Tibial nerve (tissue), 4 donors: ENCODE results near the gene TMEM150C. TPM values are rescaled to one million over a fixed set of nuclear protein-coding genes. Genes with fewer than 3 reads are reported as not detected.

ENCODE experiments used
- DNase-seq, 2 donors: peaks; one replicate each; pipeline ENCODE4 v3.0.0-alpha.2; 2019; ENCODE audit warnings: low spot score in 2 of 2
- H3K27ac ChIP-seq, 4 donors: fragments of 200-600 bp; sonication (generic) in 3 of 4; one replicate each; pipeline ENCODE4 v1.5.1; 2017 to 2019; ENCODE audit warnings: mild to moderate bottlenecking in 1 of 4
- H3K27me3 ChIP-seq, 2 donors: fragments of 200-600 bp; sonication (generic) in 1 of 2; one replicate each; pipeline versions ENCODE4 v1.5.1 to v1.6.0; 2017 to 2019
- H3K36me3 ChIP-seq, 3 donors: fragments of 200-600 bp; sonication (generic); one replicate each; pipeline ENCODE4 v1.5.1; 2018 to 2019
- H3K4me1 ChIP-seq, 4 donors: fragments of 200-600 bp; sonication (generic) in 3 of 4; one replicate each; pipeline ENCODE4 v1.5.1; 2017 to 2019
- H3K4me3 ChIP-seq, 4 donors: fragments of 200-600 bp; sonication (generic) in 3 of 4; one replicate each; pipeline ENCODE4 v1.5.1; 2017 to 2019; ENCODE audit warnings: mild to moderate bottlenecking in 1 of 4, moderate library complexity in 1 of 4
- H3K9me3 ChIP-seq, 4 donors: fragments of 200-600 bp; sonication (generic) in 3 of 4; one replicate each; pipeline ENCODE4 v1.5.1; 2017 to 2019
- EP300 ChIP-seq, 2 donors: sonication (generic); formaldehyde crosslinking; IDR thresholded peaks; one replicate each; pipeline ENCODE4 v1.6.1; 2017; ENCODE audit warnings: antibody characterized with exemption in 2 of 2, mild to moderate bottlenecking in 1 of 2
- POLR2A ChIP-seq, 2 donors: fragments of 450-650 bp; IDR thresholded peaks; one replicate each; pipeline ENCODE4 v1.6.1; 2017; ENCODE audit warnings: antibody characterized with exemption in 2 of 2, mild to moderate bottlenecking in 2 of 2, moderate library complexity in 2 of 2
- WGBS, 2 donors: methylation state at CpG; one replicate each; pipeline ENCODE4 v1.1.5; 2018; 5-methylcytosine and 5-hydroxymethylcytosine counted together
- total RNA-seq, 4 donors: library from RNA; depleted of rRNA; stranded (reverse); fragments of >200 nt; gene quantifications; one replicate each; pipeline ENCODE4 v1.1.0, GENCODE V29; 2016
- TF ChIP-seq, protein P1 (sequence below), 5 experiments: fragments of 200-600 bp in 3 of 5; fragments of 450-650 bp in 2 of 5; sonication (generic) in 3 of 5; IDR thresholded peaks; one replicate each; pipeline ENCODE4 v1.5.1; 2016 to 2019; ENCODE audit warnings: antibody characterized with exemption in 5 of 5, mild to moderate bottlenecking in 3 of 5, moderate library complexity in 2 of 5

Gene TMEM150C
- total RNA-seq, 4 donors from 2014 or later = 6.3 to 44.9 (median 16.0) TPM

GRCh38 chr4:82452026-82452425, 109.8 kb downstream of the TMEM150C start:
- H3K4me1 ChIP-seq = no peaks in the 10 kb centered on the region
- TF ChIP-seq, protein P1, sequence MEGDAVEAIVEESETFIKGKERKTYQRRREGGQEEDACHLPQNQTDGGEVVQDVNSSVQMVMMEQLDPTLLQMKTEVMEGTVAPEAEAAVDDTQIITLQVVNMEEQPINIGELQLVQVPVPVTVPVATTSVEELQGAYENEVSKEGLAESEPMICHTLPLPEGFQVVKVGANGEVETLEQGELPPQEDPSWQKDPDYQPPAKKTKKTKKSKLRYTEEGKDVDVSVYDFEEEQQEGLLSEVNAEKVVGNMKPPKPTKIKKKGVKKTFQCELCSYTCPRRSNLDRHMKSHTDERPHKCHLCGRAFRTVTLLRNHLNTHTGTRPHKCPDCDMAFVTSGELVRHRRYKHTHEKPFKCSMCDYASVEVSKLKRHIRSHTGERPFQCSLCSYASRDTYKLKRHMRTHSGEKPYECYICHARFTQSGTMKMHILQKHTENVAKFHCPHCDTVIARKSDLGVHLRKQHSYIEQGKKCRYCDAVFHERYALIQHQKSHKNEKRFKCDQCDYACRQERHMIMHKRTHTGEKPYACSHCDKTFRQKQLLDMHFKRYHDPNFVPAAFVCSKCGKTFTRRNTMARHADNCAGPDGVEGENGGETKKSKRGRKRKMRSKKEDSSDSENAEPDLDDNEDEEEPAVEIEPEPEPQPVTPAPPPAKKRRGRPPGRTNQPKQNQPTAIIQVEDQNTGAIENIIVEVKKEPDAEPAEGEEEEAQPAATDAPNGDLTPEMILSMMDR (IDR thresholded peaks at IDR 0.05) = no peak
- TF ChIP-seq POLR2A (IDR thresholded peaks at IDR 0.05) = no peak
- TF ChIP-seq EP300 (IDR thresholded peaks at IDR 0.05) = no peak
- WGBS, 2 donors = 98% methylated on average over 7 of the region's 7 CpGs
- H3K4me3 ChIP-seq = no peak overlapping the region
- H3K27me3 ChIP-seq = no peaks in the 10 kb centered on the region
- peaks cover 0 to 71% (median 7%) of the 10 kb centered on the region in 3 donors for H3K36me3 ChIP-seq
- H3K27ac ChIP-seq = no peak overlapping the region
- no peaks in the 10 kb centered on the region for H3K9me3 ChIP-seq
- no peak for DNase-seq

- peaks cover 0 to 62% (median 7%) of the 10 kb centered on the region in 3 donors for H3K36me3 ChIP-seq
- TF ChIP-seq, protein P1 (IDR thresholded peaks at IDR 0.05) = no peak
- TF ChIP-seq EP300 (IDR thresholded peaks at IDR 0.05) (no peak), POLR2A (IDR thresholded peaks at IDR 0.05) (no peak)
These were observed 110.6 kb downstream of the TMEM150C start for GRCh38 chr4:82450966-82451755.

DNA sequence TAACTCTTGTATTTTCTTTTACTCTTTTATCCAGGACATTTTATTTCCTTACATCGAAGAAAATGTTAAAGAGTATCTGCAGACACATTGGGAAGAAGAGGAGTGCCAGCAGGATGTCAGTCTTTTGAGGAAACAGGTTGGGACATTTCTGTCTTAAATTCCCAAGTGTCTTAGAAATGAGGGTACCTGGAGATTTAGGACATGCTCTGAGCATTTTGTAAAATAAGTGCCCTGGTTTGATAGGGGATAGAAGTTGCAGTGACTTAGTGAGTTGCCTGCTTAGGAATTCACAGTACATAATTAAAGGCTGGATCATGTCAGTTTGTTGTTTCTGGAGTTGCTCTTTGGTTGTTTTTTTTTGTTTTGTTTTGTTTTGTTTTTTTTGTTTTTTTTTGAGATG, 113.9 kb downstream of the TMEM150C start:
- Histone ChIP-seq H3K27me3 (no peaks in the 10 kb centered on the region), H3K9me3 (no peaks in the 10 kb centered on the region), H3K4me1 (no peaks in the 10 kb centered on the region), H3K4me3 (no peak overlapping the region), H3K36me3 (peaks cover 0 to 42% (median 7%) of the 10 kb centered on the region in 3 donors), H3K27ac (no peak overlapping the region)
- 93 to 99% methylated on average over 1 of the region's 1 CpG for WGBS, 2 donors
- TF ChIP-seq EP300 (IDR thresholded peaks at IDR 0.05) = no peak
- TF ChIP-seq POLR2A (IDR thresholded peaks at IDR 0.05) = no peak
- TF ChIP-seq, protein P1 (IDR thresholded peaks at IDR 0.05) = no peak
- no peak for DNase-seq

More at GRCh38 chr4:82450966-82451755, 110.6 kb downstream of the TMEM150C start:
- no peak overlapping the region for H3K4me3 ChIP-seq
- H3K27ac ChIP-seq = no peak overlapping the region
- no peaks in the 10 kb centered on the region for H3K27me3 ChIP-seq
- DNase-seq = no peak
- H3K4me1 ChIP-seq = no peaks in the 10 kb centered on the region
- no peaks in the 10 kb centered on the region for H3K9me3 ChIP-seq
- 70 to 74% methylated on average over 13 of the region's 13 CpGs for WGBS, 2 donors

DNA sequence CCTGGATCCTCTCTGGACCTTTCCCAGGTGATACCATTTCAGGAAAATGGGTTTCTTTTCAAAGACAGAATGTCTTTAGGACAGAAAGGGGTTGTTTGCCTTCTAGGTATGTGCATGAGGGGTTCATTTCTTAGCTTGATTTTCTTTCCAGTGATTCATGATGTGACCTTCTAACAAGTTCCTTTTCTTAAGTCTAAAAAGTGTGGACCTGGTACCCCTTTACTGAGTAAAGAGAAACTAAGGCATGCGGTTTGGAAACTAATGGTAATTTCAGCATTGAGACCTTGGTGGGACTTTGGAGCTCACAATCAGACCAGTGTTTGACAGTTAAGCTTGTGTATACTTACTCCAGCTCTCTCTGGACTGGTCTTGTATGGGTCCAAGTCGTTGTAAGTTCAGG, 122.7 kb downstream of the TMEM150C start:
- no peak for DNase-seq
- H3K36me3 ChIP-seq = no peaks in the 10 kb centered on the region
- TF ChIP-seq, protein P1 (IDR thresholded peaks at IDR 0.05) = no peak
- TF ChIP-seq POLR2A (IDR thresholded peaks at IDR 0.05) (no peak), EP300 (IDR thresholded peaks at IDR 0.05) (no peak)
- 74 to 89% methylated on average over 2 of the region's 2 CpGs for WGBS, 2 donors
- no peak overlapping the region for H3K27ac ChIP-seq
- no peaks in the 10 kb centered on the region for H3K9me3 ChIP-seq
- no peaks in the 10 kb centered on the region for H3K4me1 ChIP-seq
- H3K4me3 ChIP-seq = no peak overlapping the region
- no peaks in the 10 kb centered on the region for H3K27me3 ChIP-seq

DNA sequence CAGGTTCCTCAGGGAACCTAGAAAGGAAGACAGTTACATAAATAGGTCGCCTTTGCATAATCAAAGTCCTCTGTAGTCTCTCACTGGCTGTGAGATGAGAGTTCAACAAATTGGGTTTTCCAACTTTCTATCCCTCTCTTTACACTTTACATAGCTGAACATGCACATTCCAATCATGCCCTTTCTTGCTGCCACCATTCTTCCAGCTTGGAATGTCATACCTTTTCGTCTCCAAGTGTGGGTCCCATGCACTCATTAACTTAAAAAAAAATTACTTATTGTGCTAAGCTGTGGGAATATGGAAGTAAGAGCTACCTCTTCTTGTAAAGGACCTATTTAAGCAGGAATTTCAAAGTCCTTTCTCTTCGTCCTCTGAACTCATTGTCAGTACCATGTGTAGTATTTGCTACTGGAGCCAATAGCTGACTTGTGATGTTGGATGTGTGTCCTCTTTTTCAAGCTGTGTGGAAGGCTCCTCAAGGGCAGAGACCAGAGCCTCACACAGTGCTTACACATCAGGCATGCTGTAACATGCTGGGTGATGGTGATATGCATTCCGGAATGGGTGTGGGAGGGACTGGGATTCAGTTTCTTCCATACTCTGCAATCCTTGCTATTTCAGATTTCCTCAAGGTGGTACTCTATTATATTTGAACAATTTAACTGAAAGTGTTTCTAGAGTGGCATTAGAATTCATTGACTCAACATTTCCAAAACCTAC, 124.3 kb downstream of the TMEM150C start:
- DNase-seq = no peak
- 74 to 76% methylated on average over 4 of the region's 4 CpGs for WGBS, 2 donors
- H3K27ac ChIP-seq = no peak overlapping the region

More for the DNA sequence above, 124.3 kb downstream of the TMEM150C start:
- Histone ChIP-seq H3K4me3 (no peak overlapping the region), H3K27me3 (no peaks in the 10 kb centered on the region), H3K36me3 (no peaks in the 10 kb centered on the region), H3K4me1 (peaks cover 0 to 9% (median 0%) of the 10 kb centered on the region in 4 donors), H3K9me3 (no peaks in the 10 kb centered on the region)
- TF ChIP-seq EP300 (IDR thresholded peaks at IDR 0.05) (no peak), POLR2A (IDR thresholded peaks at IDR 0.05) (no peak)
- TF ChIP-seq, protein P1 (IDR thresholded peaks at IDR 0.05) = no peak
